Kidney epithelial cell (primary cell): ENCODE data around the gene KCP. TPM values are rescaled to one million over a fixed set of nuclear protein-coding genes. Genes with fewer than 3 reads are reported as not detected.

Experiments used
- DNase-seq: peaks from one replicate; pipeline ENCODE4 v3.0.0-alpha.2; 2010; ENCODE audit warnings: low read depth
- H3K27me3 ChIP-seq: 2 replicates; pipeline ENCODE4 v1.6.0; 2011; ENCODE audit warnings: low read length; ENCODE audit not compliant: control insufficient read depth, insufficient read depth
- H3K36me3 ChIP-seq: 2 replicates; pipeline ENCODE4 v1.5.1; 2011; ENCODE audit warnings: low read length; ENCODE audit not compliant: control insufficient read depth, insufficient read depth
- H3K4me3 ChIP-seq: 2 replicates; pipeline ENCODE4 v1.5.1; 2011; ENCODE audit warnings: low read depth, mild to moderate bottlenecking, control low read depth, low read length
- total RNA-seq: library from RNA; depleted of rRNA; stranded (reverse); fragments of >200 nt; gene quantifications from 2 replicates; pipeline ENCODE4 v1.2.3, GENCODE V29; 2015
- TF ChIP-seq, protein P1 (sequence below): IDR thresholded peaks from 2 replicates; pipeline ENCODE4 v1.5.1; 2011; ENCODE audit warnings: mild to moderate bottlenecking, moderate library complexity, low read length, control low read depth, inconsistent platforms; ENCODE audit not compliant: insufficient read depth, poor library complexity, severe bottlenecking

Gene KCP
- total RNA-seq, 1 donor from 2014 or later: 1.3 TPM

DNA sequence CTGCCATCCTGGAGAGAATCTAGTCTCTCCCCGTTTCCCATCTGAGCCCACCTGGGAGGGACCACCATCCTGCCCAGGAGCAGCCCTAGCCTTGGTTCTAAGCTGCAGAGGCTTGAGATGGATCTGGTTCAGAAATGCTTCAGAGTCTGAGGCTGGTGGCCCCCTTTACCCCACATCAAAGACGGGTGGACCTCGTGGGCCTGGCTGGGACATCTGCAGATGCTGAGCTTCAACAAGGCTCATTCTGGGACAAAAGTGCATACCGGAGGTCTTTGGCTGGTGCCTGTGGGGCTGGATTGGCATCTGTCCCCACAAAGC is 22.3 kb upstream of the KCP start:
- TF ChIP-seq, protein P1, sequence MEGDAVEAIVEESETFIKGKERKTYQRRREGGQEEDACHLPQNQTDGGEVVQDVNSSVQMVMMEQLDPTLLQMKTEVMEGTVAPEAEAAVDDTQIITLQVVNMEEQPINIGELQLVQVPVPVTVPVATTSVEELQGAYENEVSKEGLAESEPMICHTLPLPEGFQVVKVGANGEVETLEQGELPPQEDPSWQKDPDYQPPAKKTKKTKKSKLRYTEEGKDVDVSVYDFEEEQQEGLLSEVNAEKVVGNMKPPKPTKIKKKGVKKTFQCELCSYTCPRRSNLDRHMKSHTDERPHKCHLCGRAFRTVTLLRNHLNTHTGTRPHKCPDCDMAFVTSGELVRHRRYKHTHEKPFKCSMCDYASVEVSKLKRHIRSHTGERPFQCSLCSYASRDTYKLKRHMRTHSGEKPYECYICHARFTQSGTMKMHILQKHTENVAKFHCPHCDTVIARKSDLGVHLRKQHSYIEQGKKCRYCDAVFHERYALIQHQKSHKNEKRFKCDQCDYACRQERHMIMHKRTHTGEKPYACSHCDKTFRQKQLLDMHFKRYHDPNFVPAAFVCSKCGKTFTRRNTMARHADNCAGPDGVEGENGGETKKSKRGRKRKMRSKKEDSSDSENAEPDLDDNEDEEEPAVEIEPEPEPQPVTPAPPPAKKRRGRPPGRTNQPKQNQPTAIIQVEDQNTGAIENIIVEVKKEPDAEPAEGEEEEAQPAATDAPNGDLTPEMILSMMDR: no peak
- Histone ChIP-seq H3K4me3 (no peak overlapping the region), H3K27me3 (no peaks in the 10 kb centered on the region)

DNA sequence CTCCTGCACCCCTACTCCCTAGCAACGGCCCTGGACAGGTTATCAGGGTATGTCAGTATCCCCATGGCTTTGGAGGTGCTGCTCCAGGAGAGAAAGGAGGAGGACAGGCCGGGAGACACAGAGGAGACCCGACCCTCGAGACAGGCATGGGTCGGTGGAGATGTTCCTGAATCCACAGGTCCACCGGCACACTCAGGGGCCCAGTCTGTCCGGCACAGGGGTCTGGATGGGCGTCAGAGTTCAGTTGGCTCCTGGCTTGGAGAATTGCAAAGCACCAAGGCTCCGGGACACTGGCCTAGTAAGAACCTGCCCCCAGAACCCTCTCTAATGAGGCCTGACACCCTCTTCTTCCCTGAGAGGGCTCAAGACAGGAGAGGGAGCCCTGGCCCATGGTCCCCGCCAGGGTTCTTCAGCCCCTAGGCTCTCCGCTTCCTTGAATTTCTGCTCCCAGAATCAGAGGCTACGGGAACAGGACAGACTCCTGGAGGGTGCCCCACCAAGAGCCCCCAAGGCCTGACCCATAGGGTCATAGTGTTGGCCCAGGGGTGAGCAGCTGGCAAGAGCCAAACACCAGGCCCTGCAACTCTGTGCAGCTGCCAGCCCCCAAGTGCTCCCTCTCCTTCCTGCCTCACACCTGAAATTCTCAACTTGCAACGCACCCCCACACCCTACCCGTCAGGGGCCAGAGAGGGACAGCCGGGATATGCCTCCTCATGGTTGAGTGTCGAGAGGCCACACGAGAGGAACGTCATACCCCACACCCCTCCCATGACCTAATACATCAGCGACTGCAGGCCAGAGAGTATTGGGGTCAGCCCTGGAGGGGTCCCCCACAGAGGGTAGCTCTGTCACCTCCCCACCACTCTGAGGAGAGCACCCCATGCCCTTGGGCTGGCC is 21.7 kb upstream of the KCP start:
- no peaks in the 10 kb centered on the region for H3K27me3 ChIP-seq
- no peak for DNase-seq
- no peak overlapping the region for H3K4me3 ChIP-seq
- no peaks in the 10 kb centered on the region for H3K36me3 ChIP-seq
- TF ChIP-seq, protein P1: no peak

More for the DNA sequence above, 22.3 kb upstream of the KCP start:
- H3K36me3 ChIP-seq: no peaks in the 10 kb centered on the region
- no peak for DNase-seq

DNA sequence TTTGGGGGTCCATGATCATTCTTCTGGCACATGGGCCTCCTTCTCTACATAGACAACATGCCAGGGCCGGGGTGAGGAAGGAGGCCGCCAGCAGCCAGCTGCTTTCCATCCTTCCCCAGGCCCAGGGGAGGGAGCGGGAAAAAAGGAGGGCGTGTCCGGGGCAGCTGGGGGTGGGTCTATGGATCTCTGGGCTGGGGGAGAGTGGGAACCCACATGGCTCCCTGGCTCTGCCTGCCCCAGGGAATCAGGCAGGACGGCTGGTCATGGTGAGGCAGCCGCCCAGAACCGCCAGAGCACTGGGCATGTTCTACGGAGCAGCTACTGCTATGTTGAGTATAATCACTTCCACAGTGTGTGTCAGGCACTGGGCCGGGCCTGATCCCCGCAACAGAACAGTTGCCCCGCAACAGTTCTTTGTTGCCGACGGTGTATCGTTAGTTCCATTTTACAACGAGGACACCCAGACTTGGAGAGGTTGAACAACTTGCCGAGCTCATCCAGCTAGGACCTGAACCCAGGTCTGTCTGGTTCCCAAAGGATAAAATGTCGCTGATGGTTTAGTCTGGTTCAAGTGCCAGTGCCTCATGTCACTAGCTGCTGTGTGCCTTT is 20.8 kb upstream of the KCP start:
- H3K4me3 ChIP-seq: no peak overlapping the region
- no peaks in the 10 kb centered on the region for H3K36me3 ChIP-seq
- TF ChIP-seq, protein P1: no peak
- no peak for DNase-seq
- no peaks in the 10 kb centered on the region for H3K27me3 ChIP-seq

GRCh38 chr7:128928882-128929788 is 18.6 kb upstream of the KCP start:
- Histone ChIP-seq H3K36me3 (no peaks in the 10 kb centered on the region), H3K4me3 (no peak overlapping the region), H3K27me3 (no peaks in the 10 kb centered on the region)
- DNase-seq: no peak
- TF ChIP-seq, protein P1: no peak

DNA sequence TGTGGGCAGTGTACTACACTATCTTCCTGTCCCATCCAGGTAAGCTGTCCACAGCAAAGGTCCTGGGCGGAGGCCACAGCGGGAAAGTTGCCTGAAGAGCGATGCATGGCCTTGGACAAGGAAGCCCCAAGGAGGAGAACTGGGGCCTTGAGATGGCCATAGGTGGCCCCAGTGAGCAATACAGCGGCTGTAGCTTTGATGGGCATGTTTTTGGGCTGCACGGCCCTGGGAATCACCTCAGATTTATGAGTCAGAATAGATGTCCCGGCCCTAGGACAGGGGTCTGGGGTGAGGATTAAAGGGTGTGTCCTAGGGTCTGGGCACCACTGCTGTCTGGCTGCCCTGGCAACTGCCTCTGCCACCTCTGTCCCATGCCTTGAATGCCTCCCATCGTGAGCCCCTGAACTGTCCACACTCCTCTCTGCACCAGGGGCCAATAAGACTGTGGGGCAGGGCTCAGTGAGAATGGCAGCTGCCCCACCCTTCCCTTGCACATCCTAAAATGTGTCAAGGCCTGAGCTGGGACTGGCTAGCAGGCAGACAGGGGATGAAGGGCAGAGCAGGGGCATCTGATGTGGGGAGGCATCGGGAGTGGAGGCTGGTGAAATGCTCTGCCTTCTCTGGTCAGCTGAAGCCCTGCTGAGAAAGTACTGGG is 17.8 kb upstream of the KCP start:
- Histone ChIP-seq H3K27me3 (peaks cover 2% of the 10 kb centered on the region), H3K36me3 (no peaks in the 10 kb centered on the region), H3K4me3 (no peak overlapping the region)
- no peak for DNase-seq
- TF ChIP-seq, protein P1: no peak
